Measurements from ENCODE around the gene CACNA1I. TPM values are rescaled to one million over a fixed set of nuclear protein-coding genes. Genes with fewer than 3 reads are reported as not detected.
"Not testable (repeated sequence)": the region's sequence is repeated elsewhere in the genome, so short reads cannot be mapped to it uniquely, and the experiment has no call there.

CACNA1I gene
- 0.03 TPM in 2 replicates for total RNA-seq
- long read RNA-seq = 0 reads

DNA sequence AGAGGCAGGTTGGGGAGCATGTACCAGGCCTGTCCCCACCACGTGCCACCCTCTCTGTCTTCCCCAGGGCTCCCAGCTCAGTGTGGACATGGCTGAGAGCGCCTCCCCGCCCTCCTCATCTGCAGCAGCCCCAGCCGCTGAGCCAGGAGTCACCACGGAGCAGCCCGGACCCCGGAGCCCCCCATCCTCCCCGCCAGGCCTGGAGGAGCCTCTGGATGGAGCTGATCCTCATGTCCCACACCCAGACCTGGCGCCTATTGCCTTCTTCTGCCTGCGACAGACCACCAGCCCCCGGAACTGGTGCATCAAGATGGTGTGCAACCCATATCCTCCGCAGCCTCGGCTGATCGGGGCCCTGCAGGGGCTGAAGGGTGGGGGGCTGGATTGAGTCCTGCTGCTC lies at the start of gene CACNA1I:
Gene CACNA1I (plus strand): TSS at position 89 of the 400 bp plus-strand sequence. CDS start 0 bp downstream, at position 89.
- H3K9me3 Mint-ChIP-seq (ENCODE audit: unreplicated experiment) = no peaks in the 10 kb centered on the region
- H3K4me3 Mint-ChIP-seq (ENCODE audit: unreplicated experiment) = no peak within 1 kb of the TSS
- peaks cover 8% of the 10 kb centered on the region for H3K27me3 Mint-ChIP-seq (ENCODE audit: unreplicated experiment)
- DNase-seq (ENCODE audit: extremely low spot score, unreplicated experiment) = no peak
- no peaks in the 10 kb centered on the region for H3K36me3 Mint-ChIP-seq (ENCODE audit: unreplicated experiment)
- H3K27ac Mint-ChIP-seq (ENCODE audit: unreplicated experiment) = no peak within 1 kb of the TSS
- peaks cover 9% of the 10 kb centered on the region for H3K4me1 Mint-ChIP-seq (ENCODE audit: unreplicated experiment)
- TF ChIP-seq, protein P1, sequence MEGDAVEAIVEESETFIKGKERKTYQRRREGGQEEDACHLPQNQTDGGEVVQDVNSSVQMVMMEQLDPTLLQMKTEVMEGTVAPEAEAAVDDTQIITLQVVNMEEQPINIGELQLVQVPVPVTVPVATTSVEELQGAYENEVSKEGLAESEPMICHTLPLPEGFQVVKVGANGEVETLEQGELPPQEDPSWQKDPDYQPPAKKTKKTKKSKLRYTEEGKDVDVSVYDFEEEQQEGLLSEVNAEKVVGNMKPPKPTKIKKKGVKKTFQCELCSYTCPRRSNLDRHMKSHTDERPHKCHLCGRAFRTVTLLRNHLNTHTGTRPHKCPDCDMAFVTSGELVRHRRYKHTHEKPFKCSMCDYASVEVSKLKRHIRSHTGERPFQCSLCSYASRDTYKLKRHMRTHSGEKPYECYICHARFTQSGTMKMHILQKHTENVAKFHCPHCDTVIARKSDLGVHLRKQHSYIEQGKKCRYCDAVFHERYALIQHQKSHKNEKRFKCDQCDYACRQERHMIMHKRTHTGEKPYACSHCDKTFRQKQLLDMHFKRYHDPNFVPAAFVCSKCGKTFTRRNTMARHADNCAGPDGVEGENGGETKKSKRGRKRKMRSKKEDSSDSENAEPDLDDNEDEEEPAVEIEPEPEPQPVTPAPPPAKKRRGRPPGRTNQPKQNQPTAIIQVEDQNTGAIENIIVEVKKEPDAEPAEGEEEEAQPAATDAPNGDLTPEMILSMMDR (IDR thresholded peaks at IDR 0.05) = no peak

DNA sequence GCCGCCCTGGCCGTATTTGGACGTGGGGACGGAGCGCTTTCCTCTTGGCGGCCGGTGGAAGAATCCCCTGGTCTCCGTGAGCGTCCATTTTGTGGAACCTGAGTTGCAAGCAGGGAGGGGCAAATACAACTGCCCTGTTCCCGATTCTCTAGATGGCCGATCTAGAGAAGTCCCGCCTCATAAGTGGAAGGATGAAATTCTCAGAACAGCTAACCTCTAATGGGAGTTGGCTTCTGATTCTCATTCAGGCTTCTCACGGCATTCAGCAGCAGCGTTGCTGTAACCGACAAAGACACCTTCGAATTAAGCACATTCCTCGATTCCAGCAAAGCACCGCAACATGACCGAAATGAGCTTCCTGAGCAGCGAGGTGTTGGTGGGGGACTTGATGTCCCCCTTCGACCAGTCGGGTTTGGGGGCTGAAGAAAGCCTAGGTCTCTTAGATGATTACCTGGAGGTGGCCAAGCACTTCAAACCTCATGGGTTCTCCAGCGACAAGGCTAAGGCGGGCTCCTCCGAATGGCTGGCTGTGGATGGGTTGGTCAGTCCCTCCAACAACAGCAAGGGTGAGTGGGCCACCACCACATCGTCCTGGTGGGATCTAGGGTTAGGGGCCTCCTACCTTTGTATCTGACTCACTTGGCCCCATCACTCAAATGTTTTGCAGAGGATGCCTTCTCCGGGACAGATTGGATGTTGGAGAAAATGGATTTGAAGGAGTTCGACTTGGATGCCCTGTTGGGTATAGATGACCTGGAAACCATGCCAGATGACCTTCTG lies 49.3 kb upstream of the CACNA1I start:
- Mint-ChIP-seq H3K4me1 (ENCODE audit: unreplicated experiment) (peaks cover 58% of the 10 kb centered on the region), H3K36me3 (ENCODE audit: unreplicated experiment) (peaks cover 38% of the 10 kb centered on the region), H3K4me3 (ENCODE audit: unreplicated experiment) (peak overlapping the region; percentile 92), H3K27ac (ENCODE audit: unreplicated experiment) (peak overlapping the region; percentile 95)
- not testable (repeated sequence) for H3K9me3 Mint-ChIP-seq (ENCODE audit: unreplicated experiment); DNase-seq (ENCODE audit: extremely low spot score, unreplicated experiment); H3K27me3 Mint-ChIP-seq (ENCODE audit: unreplicated experiment)

DNA sequence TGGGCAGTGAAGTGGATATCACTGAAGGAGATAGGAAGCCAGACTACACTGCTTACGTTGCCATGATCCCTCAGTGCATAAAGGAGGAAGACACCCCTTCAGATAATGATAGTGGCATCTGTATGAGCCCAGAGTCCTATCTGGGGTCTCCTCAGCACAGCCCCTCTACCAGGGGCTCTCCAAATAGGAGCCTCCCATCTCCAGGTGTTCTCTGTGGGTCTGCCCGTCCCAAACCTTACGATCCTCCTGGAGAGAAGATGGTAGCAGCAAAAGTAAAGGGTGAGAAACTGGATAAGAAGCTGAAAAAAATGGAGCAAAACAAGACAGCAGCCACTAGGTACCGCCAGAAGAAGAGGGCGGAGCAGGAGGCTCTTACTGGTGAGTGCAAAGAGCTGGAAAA lies 48.5 kb upstream of the CACNA1I start:
- H3K27me3 Mint-ChIP-seq (ENCODE audit: unreplicated experiment); DNase-seq (ENCODE audit: extremely low spot score, unreplicated experiment); H3K9me3 Mint-ChIP-seq (ENCODE audit: unreplicated experiment): not testable (repeated sequence)
- H3K4me3 Mint-ChIP-seq (ENCODE audit: unreplicated experiment) = peak overlapping the region; percentile 92
- H3K36me3 Mint-ChIP-seq (ENCODE audit: unreplicated experiment) = peaks cover 38% of the 10 kb centered on the region
- peaks cover 60% of the 10 kb centered on the region for H3K4me1 Mint-ChIP-seq (ENCODE audit: unreplicated experiment)
- H3K27ac Mint-ChIP-seq (ENCODE audit: unreplicated experiment) = peak overlapping the region; percentile 95

DNA sequence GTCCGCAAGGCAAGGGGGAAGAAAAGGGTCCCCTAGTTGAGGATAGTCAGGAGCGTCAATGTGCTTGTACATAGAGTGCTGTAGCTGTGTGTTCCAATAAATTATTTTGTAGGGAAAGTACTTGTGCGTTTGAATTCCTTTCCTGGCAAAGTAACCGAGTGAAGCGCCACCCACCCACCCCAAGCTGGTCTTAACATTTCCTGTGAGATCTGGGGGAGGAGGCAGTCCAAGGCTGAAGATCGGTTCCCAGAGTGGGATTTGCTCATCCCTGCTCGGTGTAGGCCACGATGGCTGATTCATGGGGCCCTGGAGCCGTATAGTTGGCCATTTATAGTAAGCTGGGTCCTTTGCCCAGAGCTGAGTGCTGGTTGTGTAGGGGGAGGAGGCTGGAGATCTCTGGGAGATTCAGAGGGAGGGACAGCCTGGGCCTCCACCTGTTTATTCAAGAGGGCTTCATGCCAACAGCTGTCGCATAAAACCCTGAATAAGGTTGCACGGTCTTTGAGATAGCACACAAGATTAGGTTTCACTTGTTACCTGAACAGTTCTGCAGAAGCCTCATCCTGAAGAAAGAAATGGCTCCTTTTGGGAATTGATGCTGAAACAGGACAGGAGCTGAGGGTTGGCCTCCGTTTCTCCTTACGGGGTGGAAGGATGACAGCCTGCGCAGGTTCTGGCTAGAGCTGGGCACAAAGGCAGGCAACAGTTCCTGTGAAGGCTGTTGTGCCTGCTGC lies 47.8 kb upstream of the CACNA1I start:
- Mint-ChIP-seq H3K9me3 (ENCODE audit: unreplicated experiment) (no peaks in the 10 kb centered on the region), H3K4me3 (ENCODE audit: unreplicated experiment) (peak overlapping the region; percentile 92), H3K4me1 (ENCODE audit: unreplicated experiment) (peaks cover 65% of the 10 kb centered on the region), H3K27me3 (ENCODE audit: unreplicated experiment) (no peaks in the 10 kb centered on the region), H3K36me3 (ENCODE audit: unreplicated experiment) (peaks cover 38% of the 10 kb centered on the region), H3K27ac (ENCODE audit: unreplicated experiment) (peak overlapping the region; percentile 95)
- TF ChIP-seq, protein P1 (IDR thresholded peaks at IDR 0.05) = no peak
- DNase-seq (ENCODE audit: extremely low spot score, unreplicated experiment) = no peak

DNA sequence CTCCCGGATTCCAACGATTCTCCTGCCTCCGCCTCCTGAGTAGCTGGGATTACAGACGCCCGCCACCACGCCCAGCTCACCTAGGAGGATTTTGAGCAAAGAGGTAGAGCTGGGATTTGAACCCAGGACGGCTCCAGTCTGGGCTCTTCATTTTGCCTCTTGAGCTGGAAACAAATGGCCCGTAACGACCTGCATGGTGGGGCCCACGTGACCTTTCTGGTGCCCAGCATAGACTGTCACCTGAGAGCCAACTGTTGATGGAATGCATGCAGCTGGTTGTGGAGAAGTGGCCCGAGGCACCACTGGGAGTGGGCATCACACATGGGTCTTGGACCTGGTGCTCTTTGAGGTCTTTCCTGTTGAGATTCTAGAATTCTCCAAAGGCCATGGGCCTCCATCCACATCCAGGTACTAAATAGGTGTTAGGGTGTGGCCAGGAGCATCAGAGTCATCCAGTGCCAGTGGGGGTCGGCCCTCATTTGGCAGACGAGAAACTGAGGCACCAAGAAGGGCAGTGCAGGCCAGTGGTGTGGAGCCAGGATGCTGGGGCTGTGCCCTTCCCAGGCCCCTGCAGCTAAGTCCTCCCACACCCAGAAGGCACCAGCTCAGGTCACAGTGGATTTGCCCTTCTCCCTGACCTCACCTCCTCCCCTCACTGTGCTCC lies 46.3 kb upstream of the CACNA1I start:
- Mint-ChIP-seq H3K4me1 (ENCODE audit: unreplicated experiment) (peaks cover 65% of the 10 kb centered on the region), H3K27ac (ENCODE audit: unreplicated experiment) (peak overlapping the region; percentile 39), H3K9me3 (ENCODE audit: unreplicated experiment) (no peaks in the 10 kb centered on the region), H3K4me3 (ENCODE audit: unreplicated experiment) (peak overlapping the region; percentile 38), H3K36me3 (ENCODE audit: unreplicated experiment) (peaks cover 38% of the 10 kb centered on the region), H3K27me3 (ENCODE audit: unreplicated experiment) (no peaks in the 10 kb centered on the region)
- DNase-seq (ENCODE audit: extremely low spot score, unreplicated experiment) = no peak
- TF ChIP-seq, protein P1 (IDR thresholded peaks at IDR 0.05) = no peak
